ENCODE measurements around the gene DTX3. TPM values are rescaled to one million over a fixed set of nuclear protein-coding genes. Genes with fewer than 3 reads are reported as not detected.
"Not testable (repeated sequence)": the region's sequence is repeated elsewhere in the genome, so short reads cannot be mapped to it uniquely, and the experiment has no call there.

Gene DTX3
- polyA plus RNA-seq, 4 donors, result 5.4 to 12.5 (median 9.9) TPM; not detected in 1

DNA sequence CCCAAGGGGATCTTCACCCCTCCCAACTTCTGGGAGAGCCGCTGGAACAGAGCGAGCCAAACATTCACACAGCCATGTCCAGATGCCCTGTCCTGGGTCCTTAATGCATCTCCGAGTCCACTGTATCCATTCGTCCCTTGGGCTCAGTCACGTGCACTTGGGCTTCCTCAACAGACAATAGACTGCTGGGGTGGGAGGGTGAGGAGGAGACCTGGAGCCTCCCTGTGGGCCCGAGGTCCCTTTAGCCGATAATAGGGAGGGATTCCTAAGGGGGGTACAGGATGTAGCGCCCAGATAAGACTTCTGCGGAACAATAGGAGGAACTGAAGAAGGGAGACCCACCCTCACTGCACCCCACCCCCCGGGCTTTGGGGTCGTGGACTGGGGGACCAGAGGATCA lies 13.3 kb downstream of the DTX3 start:
- H3K9me3 ChIP-seq (ENCODE audit: control insufficient read depth in 2 of 2, insufficient read depth in 1 of 2, low read depth in 1 of 2, low read length in 1 of 2), result no peaks in the 10 kb centered on the region
- DNase-seq (no peak), FAIRE-seq (no peak)
- 45 to 48% (median 46%) methylated on average over 11 of the region's 11 CpGs for WGBS, 3 donors
- H3K27me3 ChIP-seq (ENCODE audit: control insufficient read depth in 3 of 3, insufficient read depth in 3 of 3, low read length in 3 of 3), result peaks cover 0 to 100% (median 40%) of the 10 kb centered on the region in 3 donors
- H3K27ac ChIP-seq (ENCODE audit: low read depth in 1 of 3, low read length in 2 of 3), result no peak overlapping the region
- peaks cover 0 to 19% (median 0%) of the 10 kb centered on the region in 3 donors for H3K4me1 ChIP-seq (ENCODE audit: control insufficient read depth in 3 of 3, insufficient read depth in 2 of 3, low read depth in 1 of 3, low read length in 2 of 3)
- no peak overlapping the region for H3K4me3 ChIP-seq (ENCODE audit: low read depth in 1 of 3, low read length in 3 of 3)
- H3K36me3 ChIP-seq (ENCODE audit: control insufficient read depth in 3 of 3, insufficient read depth in 2 of 3, low read depth in 1 of 3, low read length in 3 of 3), result peaks cover 0 to 9% (median 0%) of the 10 kb centered on the region in 3 donors

DNA sequence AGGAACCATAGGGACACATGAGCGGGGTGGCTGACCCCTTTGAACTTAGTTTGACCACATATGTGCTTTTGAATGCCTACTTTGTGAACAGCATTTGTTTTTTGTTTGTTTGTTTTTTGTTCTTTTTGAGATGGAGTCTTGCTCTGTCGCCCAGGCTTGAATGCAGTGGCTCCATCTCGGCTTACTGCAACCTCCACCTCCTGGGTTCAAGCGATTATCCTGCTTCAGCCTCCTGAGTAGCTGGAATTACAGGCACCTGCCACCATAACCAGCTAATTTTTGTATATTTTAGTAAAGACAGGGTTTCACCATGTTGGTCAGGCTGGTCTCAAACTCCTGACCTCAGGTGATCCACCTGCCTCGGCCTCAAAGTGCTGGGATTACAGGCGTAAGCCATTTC lies 13.8 kb downstream of the DTX3 start:
- DNase-seq; H3K36me3 ChIP-seq (ENCODE audit: control insufficient read depth in 3 of 3, insufficient read depth in 2 of 3, low read depth in 1 of 3, low read length in 3 of 3); H3K27ac ChIP-seq (ENCODE audit: low read depth in 1 of 3, low read length in 2 of 3); H3K9me3 ChIP-seq (ENCODE audit: control insufficient read depth in 2 of 2, insufficient read depth in 1 of 2, low read depth in 1 of 2, low read length in 1 of 2); H3K4me3 ChIP-seq (ENCODE audit: low read depth in 1 of 3, low read length in 3 of 3); FAIRE-seq: not testable (repeated sequence)
- H3K27me3 ChIP-seq (ENCODE audit: control insufficient read depth in 3 of 3, insufficient read depth in 3 of 3, low read length in 3 of 3), result peaks cover 0 to 99% (median 38%) of the 10 kb centered on the region in 3 donors
- H3K4me1 ChIP-seq (ENCODE audit: control insufficient read depth in 3 of 3, insufficient read depth in 2 of 3, low read depth in 1 of 3, low read length in 2 of 3), result peaks cover 0 to 19% (median 0%) of the 10 kb centered on the region in 3 donors
- WGBS, 3 donors, result 90 to 93% (median 92%) methylated on average over 6 of the region's 6 CpGs

DNA sequence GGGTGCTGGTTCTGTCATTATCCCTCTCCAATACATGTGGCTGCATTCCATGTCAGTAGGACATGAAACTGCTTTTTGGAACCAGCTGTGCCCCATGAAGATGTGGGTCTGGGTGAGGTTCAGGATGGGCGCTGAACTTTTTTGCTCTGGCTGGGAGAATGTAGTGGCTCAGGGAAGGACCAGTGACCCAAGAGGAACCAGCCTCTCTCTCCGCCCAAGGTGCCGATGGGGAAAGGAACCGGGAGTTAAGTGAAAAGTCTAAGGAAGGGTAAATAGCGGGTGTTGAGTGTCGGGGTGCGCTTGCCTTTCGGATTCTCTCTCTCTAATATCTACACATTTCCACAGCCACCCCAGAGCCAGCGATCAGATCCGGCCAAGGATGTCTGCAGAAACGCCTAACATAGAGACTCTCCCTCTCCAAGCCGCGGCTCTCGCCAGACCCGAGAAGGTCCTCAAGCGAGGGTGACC lies 14.4 kb downstream of the DTX3 start:
- Histone ChIP-seq H3K4me3 (ENCODE audit: low read depth in 1 of 3, low read length in 3 of 3) (no peak overlapping the region), H3K27me3 (ENCODE audit: control insufficient read depth in 3 of 3, insufficient read depth in 3 of 3, low read length in 3 of 3) (peaks cover 0 to 99% (median 43%) of the 10 kb centered on the region in 3 donors), H3K9me3 (ENCODE audit: control insufficient read depth in 2 of 2, insufficient read depth in 1 of 2, low read depth in 1 of 2, low read length in 1 of 2) (no peaks in the 10 kb centered on the region), H3K36me3 (ENCODE audit: control insufficient read depth in 3 of 3, insufficient read depth in 2 of 3, low read depth in 1 of 3, low read length in 3 of 3) (peaks cover 0 to 9% (median 0%) of the 10 kb centered on the region in 3 donors), H3K4me1 (ENCODE audit: control insufficient read depth in 3 of 3, insufficient read depth in 2 of 3, low read depth in 1 of 3, low read length in 2 of 3) (peaks cover 0 to 19% (median 0%) of the 10 kb centered on the region in 3 donors), H3K27ac (ENCODE audit: low read depth in 1 of 3, low read length in 2 of 3) (no peak overlapping the region)
- WGBS, 3 donors, result 36 to 46% (median 41%) methylated on average over 16 of the region's 16 CpGs
- DNase-seq, result no peak
- no peak for FAIRE-seq

DNA sequence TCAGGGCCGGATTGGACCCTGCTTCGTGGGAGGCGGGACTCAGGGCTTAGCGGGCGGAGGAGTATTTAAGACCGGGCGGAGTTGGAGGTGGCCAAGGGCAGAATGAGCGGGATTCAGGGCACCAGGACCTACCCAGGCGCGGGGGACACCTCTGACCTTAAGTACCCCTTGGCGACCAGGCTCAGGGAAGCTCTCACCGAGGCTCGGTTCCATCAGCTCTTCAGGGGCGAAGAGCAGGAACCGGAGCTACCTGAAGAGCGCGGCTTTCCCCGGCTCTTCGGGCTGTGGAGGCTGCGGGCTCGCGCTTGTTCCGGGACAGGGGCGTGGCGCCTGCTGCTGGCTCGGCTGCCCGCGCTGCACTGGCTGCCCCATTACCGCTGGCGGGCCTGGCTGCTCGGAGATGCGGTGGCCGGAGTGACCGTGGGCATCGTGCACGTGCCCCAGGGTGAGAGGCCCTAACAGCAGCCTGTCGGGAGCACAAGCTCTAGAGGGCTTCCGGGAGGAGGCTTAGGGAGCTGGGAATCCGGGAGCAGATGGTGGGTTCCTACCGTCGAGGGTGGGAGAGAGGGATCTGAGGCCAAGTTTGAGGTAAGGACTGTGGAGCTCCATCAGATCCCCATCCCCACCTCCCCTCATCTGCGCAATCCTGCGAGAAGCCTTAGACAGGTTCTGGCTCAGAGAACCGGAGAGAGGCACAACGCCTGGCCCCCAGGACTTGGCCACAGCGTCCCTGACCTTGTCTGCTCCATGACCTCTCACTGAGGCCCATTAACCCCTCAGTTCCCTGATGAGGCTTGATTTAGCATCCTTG lies 15.0 kb downstream of the DTX3 start:
- DNase-seq (peak; percentile 35 to 57), FAIRE-seq (no peak)
- Histone ChIP-seq H3K9me3 (ENCODE audit: control insufficient read depth in 2 of 2, insufficient read depth in 1 of 2, low read depth in 1 of 2, low read length in 1 of 2) (no peaks in the 10 kb centered on the region), H3K36me3 (ENCODE audit: control insufficient read depth in 3 of 3, insufficient read depth in 2 of 3, low read depth in 1 of 3, low read length in 3 of 3) (peaks cover 0 to 4% (median 0%) of the 10 kb centered on the region in 3 donors), H3K4me3 (ENCODE audit: low read depth in 1 of 3, low read length in 3 of 3) (no peak overlapping the region), H3K27me3 (ENCODE audit: control insufficient read depth in 3 of 3, insufficient read depth in 3 of 3, low read length in 3 of 3) (peaks cover 0 to 99% (median 44%) of the 10 kb centered on the region in 3 donors), H3K4me1 (ENCODE audit: control insufficient read depth in 3 of 3, insufficient read depth in 2 of 3, low read depth in 1 of 3, low read length in 2 of 3) (peaks cover 0 to 19% (median 0%) of the 10 kb centered on the region in 3 donors), H3K27ac (ENCODE audit: low read depth in 1 of 3, low read length in 2 of 3) (no peak overlapping the region)
- 7 to 24% (median 15%) methylated on average over 38 to 46 of the region's 46 CpGs for WGBS, 3 donors

DNA sequence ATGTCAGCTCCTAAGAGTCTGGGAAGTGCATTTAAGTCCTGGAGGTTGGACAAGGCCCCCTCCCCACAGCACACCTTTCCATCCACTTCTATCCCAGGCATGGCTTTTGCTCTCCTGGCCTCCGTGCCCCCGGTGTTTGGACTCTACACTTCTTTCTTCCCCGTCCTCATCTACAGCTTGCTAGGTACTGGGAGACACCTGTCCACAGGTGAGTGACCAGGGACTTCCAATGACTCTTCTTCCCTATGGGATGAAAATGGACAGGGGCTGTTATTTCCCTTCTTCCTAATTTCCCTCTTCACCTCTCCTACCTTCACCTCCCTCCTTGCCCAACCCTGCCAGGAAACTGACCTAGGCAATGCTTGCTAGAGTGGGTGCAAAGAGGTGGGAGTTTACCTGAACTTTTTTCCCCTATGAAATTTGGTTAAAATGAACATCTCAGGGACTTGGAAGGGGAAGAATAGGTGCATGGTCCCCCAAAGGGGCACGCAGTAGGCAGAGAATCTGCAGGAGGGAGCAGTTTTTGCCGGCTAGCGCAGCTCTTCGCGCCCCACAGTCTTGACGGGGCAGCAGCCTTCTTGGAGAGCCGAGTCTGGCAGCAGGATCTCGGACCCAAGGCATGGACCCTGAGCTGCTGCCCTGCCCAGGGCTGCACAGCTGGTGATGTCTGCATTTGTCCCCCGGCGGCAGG lies 15.8 kb downstream of the DTX3 start:
- FAIRE-seq, result no peak
- Histone ChIP-seq H3K36me3 (ENCODE audit: control insufficient read depth in 3 of 3, insufficient read depth in 2 of 3, low read depth in 1 of 3, low read length in 3 of 3) (peaks cover 0 to 4% (median 0%) of the 10 kb centered on the region in 3 donors), H3K4me1 (ENCODE audit: control insufficient read depth in 3 of 3, insufficient read depth in 2 of 3, low read depth in 1 of 3, low read length in 2 of 3) (peaks cover 0 to 19% (median 0%) of the 10 kb centered on the region in 3 donors), H3K27me3 (ENCODE audit: control insufficient read depth in 3 of 3, insufficient read depth in 3 of 3, low read length in 3 of 3) (peaks cover 0 to 99% (median 48%) of the 10 kb centered on the region in 3 donors), H3K4me3 (ENCODE audit: low read depth in 1 of 3, low read length in 3 of 3) (no peak overlapping the region), H3K9me3 (ENCODE audit: control insufficient read depth in 2 of 2, insufficient read depth in 1 of 2, low read depth in 1 of 2, low read length in 1 of 2) (no peaks in the 10 kb centered on the region), H3K27ac (ENCODE audit: low read depth in 1 of 3, low read length in 2 of 3) (no peak overlapping the region)
- WGBS, 3 donors, result 14 to 24% (median 19%) methylated on average over 13 of the region's 13 CpGs
- no peak for DNase-seq

DNA sequence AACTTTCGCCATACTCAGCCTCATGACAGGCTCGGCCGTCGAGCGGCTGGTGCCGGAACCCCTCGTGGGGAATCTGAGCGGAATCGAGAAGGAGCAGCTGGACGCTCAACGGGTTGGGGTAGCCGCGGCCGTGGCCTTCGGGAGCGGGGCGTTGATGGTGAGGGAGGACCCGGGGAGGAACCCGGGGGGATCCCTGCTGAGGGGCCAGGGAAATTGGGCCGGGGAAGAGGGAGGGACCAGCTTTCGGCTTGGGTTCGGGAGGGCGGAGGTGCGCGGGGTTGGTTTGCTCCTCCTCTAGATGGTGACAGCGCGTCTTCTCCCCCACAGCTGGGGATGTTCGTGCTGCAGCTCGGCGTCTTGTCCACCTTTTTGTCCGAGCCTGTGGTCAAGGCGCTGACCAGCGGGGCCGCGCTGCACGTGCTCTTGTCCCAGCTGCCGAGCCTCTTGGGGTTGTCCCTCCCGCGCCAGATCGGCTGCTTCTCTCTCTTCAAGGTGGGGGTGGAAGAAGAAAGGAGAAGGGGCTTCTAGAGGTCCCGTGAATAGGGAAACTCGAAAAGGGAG lies 16.4 kb downstream of the DTX3 start:
- FAIRE-seq (no peak), DNase-seq (peak in 1 of 2 donors; percentile 42)
- H3K4me1 ChIP-seq (ENCODE audit: control insufficient read depth in 3 of 3, insufficient read depth in 2 of 3, low read depth in 1 of 3, low read length in 2 of 3), result peaks cover 0 to 19% (median 0%) of the 10 kb centered on the region in 3 donors
- no peak overlapping the region for H3K27ac ChIP-seq (ENCODE audit: low read depth in 1 of 3, low read length in 2 of 3)
- H3K27me3 ChIP-seq (ENCODE audit: control insufficient read depth in 3 of 3, insufficient read depth in 3 of 3, low read length in 3 of 3), result peaks cover 0 to 99% (median 53%) of the 10 kb centered on the region in 3 donors
- peak overlapping the region in 1 of 3 donors; percentile 30 for H3K4me3 ChIP-seq (ENCODE audit: low read depth in 1 of 3, low read length in 3 of 3)
- no peaks in the 10 kb centered on the region for H3K9me3 ChIP-seq (ENCODE audit: control insufficient read depth in 2 of 2, insufficient read depth in 1 of 2, low read depth in 1 of 2, low read length in 1 of 2)
- H3K36me3 ChIP-seq (ENCODE audit: control insufficient read depth in 3 of 3, insufficient read depth in 2 of 3, low read depth in 1 of 3, low read length in 3 of 3), result peaks cover 0 to 2% (median 0%) of the 10 kb centered on the region in 3 donors
- 3 to 5% (median 5%) methylated on average over 39 to 42 of the region's 42 CpGs for WGBS, 3 donors

DNA sequence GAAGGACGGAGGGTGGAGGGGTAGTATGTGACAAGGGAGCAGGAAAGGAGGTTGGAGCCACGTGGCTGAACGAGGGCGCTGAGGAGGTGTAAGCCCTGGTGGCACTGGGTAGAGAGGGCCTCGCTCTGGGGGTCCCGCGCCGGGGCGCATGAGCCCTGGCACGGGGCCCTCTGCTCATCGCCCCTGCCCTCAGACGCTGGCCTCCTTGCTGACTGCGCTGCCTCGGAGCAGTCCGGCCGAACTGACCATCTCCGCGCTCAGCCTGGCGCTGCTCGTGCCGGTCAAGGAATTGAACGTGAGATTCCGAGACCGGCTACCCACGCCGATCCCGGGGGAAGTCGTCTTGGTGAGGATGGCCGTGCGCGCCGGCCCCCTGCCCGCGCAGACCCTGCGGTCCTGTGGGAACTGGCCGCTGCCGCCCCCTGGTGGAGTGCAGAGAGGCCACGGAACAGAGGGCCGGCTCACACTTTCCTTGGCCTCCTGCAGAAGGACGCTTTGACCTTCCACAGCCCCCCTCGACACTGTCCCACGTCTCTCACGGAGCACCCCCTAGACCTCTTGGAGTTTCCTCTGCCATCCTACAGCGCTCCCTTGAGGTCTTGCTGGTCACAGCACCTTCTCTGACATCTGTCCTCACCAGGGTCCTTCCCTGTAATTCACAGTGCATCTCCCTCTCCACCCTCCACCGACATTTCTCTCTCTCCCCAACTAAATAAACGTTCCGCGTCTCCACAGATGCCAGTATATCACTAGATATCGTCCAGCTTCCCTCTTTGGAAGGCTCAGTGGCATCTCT lies 17.1 kb downstream of the DTX3 start:
- FAIRE-seq, result no peak
- Histone ChIP-seq H3K4me3 (ENCODE audit: low read depth in 1 of 3, low read length in 3 of 3) (peak overlapping the region in 2 of 3 donors; percentile 6 to 30), H3K4me1 (ENCODE audit: control insufficient read depth in 3 of 3, insufficient read depth in 2 of 3, low read depth in 1 of 3, low read length in 2 of 3) (peaks cover 0 to 19% (median 0%) of the 10 kb centered on the region in 3 donors), H3K36me3 (ENCODE audit: control insufficient read depth in 3 of 3, insufficient read depth in 2 of 3, low read depth in 1 of 3, low read length in 3 of 3) (no peaks in the 10 kb centered on the region), H3K27ac (ENCODE audit: low read depth in 1 of 3, low read length in 2 of 3) (no peak overlapping the region), H3K27me3 (ENCODE audit: control insufficient read depth in 3 of 3, insufficient read depth in 3 of 3, low read length in 3 of 3) (peaks cover 3 to 99% (median 60%) of the 10 kb centered on the region in 3 donors), H3K9me3 (ENCODE audit: control insufficient read depth in 2 of 2, insufficient read depth in 1 of 2, low read depth in 1 of 2, low read length in 1 of 2) (no peaks in the 10 kb centered on the region)
- WGBS, 3 donors, result 1 to 5% (median 3%) methylated on average over 41 to 49 of the region's 49 CpGs
- DNase-seq, result peak; percentile 15 to 68
